Right atrium auricular region (tissue), 2 donors: ENCODE measurements around the gene PCMT1. TPM values are rescaled to one million over a fixed set of nuclear protein-coding genes. Genes with fewer than 3 reads are reported as not detected.
"Not testable (repeated sequence)": the region's sequence is repeated elsewhere in the genome, so short reads cannot be mapped to it uniquely, and the experiment has no call there.

ENCODE experiments used
- DNase-seq: peaks from one replicate; pipeline ENCODE4 v3.0.0-alpha.2; 2019; ENCODE audit warnings: low spot score
- H3K27ac ChIP-seq, 2 donors: fragments of 200-600 bp; sonication (generic); 1 replicate in 1 of 2; 2 replicates in 1 of 2; pipeline ENCODE4 v1.5.1; 2016 to 2019
- H3K27me3 ChIP-seq, 2 donors: fragments of 200-600 bp; sonication (generic); one replicate each; pipeline versions ENCODE4 v1.5.1 to v1.6.0; 2017 to 2019
- H3K36me3 ChIP-seq: fragments of 200-600 bp; sonication (generic); one replicate; pipeline ENCODE4 v1.5.1; 2016
- H3K4me1 ChIP-seq, 2 donors: fragments of 200-600 bp; sonication (generic); one replicate each; pipeline versions ENCODE4 v1.5.1 to v1.6.0; 2017 to 2019
- H3K4me3 ChIP-seq, 2 donors: fragments of 200-600 bp; sonication (generic); 1 replicate in 1 of 2; 2 replicates in 1 of 2; pipeline ENCODE4 v1.5.1; 2017 to 2019; ENCODE audit warnings: mild to moderate bottlenecking in 1 of 2, moderate library complexity in 1 of 2
- H3K9me3 ChIP-seq, 2 donors: fragments of 200-600 bp; sonication (generic); one replicate each; pipeline ENCODE4 v1.5.1; 2019
- CTCF ChIP-seq, 2 donors: fragments of 200-600 bp; sonication (generic); IDR thresholded peaks; one replicate each; pipeline ENCODE4 v1.5.1; 2019; ENCODE audit warnings: antibody characterized with exemption in 2 of 2
- total RNA-seq, 2 donors: library from RNA; depleted of rRNA; stranded (reverse); fragments of >200 nt; gene quantifications; one replicate each; pipeline ENCODE4 v1.1.0, GENCODE V29; 2016

Gene PCMT1
- total RNA-seq, 2 donors from 2014 or later: 99.8 to 106 TPM

DNA sequence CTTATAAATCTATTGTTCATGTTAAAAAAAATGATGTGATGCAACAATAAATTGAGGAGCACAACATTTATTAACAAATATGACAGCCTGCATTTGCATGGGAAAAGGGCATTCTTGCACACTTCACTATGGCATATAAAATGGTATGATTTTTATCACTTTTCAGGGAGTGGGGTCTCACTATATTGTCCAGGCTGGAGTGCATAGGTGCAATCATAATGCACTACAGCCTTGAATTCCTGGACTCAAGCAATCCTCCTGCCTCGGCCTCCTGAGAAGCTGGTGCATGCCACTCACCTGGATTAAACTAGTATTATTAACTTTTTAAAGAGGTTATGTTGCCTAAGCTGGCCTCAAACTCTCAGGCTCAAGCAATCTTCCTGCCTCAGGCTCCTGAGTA is 14.6 kb upstream of the PCMT1 start:
- Histone ChIP-seq H3K4me1 (no peaks in the 10 kb centered on the region), H3K36me3 (peaks cover 60% of the 10 kb centered on the region), H3K9me3 (no peaks in the 10 kb centered on the region), H3K27me3 (no peaks in the 10 kb centered on the region), H3K27ac (no peak overlapping the region), H3K4me3 (no peak overlapping the region)
- no peak for DNase-seq
- TF ChIP-seq CTCF (IDR thresholded peaks at IDR 0.05): no peak

GRCh38 chr6:149745252-149745651 is 4.3 kb upstream of the PCMT1 start:
- Histone ChIP-seq H3K4me3 (peak overlapping the region; percentile 72 to 74), H3K36me3 (peaks cover 24% of the 10 kb centered on the region), H3K4me1 (peaks cover 0 to 18% of the 10 kb centered on the region in 2 donors)
- H3K27me3 ChIP-seq, H3K27ac ChIP-seq, H3K9me3 ChIP-seq, DNase-seq: not testable (repeated sequence)

DNA sequence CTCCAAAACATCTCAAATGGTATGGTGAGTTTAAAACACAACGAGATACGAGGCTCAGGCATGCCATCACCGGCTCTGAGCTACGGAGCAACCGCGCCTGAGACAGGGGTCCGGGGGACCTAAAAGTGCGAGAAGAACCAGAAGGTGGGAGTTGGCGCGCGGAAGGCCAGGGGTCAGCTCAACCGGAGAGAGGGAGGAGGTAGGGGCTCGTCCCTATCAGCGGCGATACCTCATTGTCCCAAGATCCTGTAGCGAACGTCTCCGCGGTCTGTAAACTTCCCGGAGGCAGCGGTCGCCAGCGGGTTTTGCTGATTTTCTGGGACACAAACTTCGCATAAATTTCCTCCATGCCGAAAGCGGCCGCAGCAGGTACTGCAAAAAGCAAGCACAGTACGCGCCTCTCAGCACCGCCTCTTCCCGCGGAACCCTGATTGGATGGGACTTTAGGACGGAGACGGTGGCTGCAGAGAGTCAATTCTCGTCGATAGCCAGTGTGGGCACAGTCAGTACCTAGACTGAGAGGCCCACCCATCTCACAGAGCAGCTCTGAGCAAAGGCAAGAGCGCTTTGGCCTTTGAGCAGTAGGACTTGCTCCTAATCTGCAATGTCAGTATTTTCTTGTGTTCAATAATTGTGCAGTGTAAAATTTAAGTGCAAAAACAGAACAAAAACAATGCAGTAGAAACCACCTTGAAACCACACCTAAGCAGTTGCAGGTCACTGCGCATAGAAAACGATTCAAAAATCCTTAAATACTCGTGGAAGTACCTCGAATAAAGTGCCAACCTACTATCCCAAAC is 3.2 kb upstream of the PCMT1 start, which contains the start of gene NUP43:
Gene NUP43, minus strand, starts transcription at position 383 of the 800 bp plus-strand sequence. Its CDS starts 34 bp downstream, at position 349.
- Histone ChIP-seq H3K27ac (peak within 1 kb of the TSS; percentile 65 to 73), H3K27me3 (no peaks in the 10 kb centered on the region), H3K4me1 (peaks cover 0 to 29% of the 10 kb centered on the region in 2 donors), H3K9me3 (no peaks in the 10 kb centered on the region), H3K36me3 (peaks cover 19% of the 10 kb centered on the region), H3K4me3 (peak within 1 kb of the TSS; percentile 72 to 74)
- peak; percentile 92 for DNase-seq
- peak; percentile 30 to 76 for TF ChIP-seq CTCF (IDR thresholded peaks at IDR 0.05)

GRCh38 chr6:149749082-149749593 is 403 bp upstream of the PCMT1 start:
- H3K9me3 ChIP-seq, DNase-seq: not testable (repeated sequence)
- H3K27ac ChIP-seq: peak overlapping the region; percentile 91 to 94

GRCh38 chr6:149750136-149750609 is 632 bp downstream of the PCMT1 start:
- no peak for TF ChIP-seq CTCF (IDR thresholded peaks at IDR 0.05)
- Histone ChIP-seq H3K36me3 (no peaks in the 10 kb centered on the region), H3K4me3 (peak overlapping the region; percentile 88 to 99), H3K27ac (peak overlapping the region; percentile 91 to 94), H3K27me3 (no peaks in the 10 kb centered on the region), H3K9me3 (no peaks in the 10 kb centered on the region), H3K4me1 (peaks cover 0 to 35% of the 10 kb centered on the region in 2 donors)
- DNase-seq: no peak

More at GRCh38 chr6:149749082-149749593, 403 bp upstream of the PCMT1 start:
- Histone ChIP-seq H3K4me1 (peaks cover 0 to 38% of the 10 kb centered on the region in 2 donors), H3K4me3 (peak overlapping the region; percentile 88 to 99)
- not testable (repeated sequence) for H3K27me3 ChIP-seq, H3K36me3 ChIP-seq

DNA sequence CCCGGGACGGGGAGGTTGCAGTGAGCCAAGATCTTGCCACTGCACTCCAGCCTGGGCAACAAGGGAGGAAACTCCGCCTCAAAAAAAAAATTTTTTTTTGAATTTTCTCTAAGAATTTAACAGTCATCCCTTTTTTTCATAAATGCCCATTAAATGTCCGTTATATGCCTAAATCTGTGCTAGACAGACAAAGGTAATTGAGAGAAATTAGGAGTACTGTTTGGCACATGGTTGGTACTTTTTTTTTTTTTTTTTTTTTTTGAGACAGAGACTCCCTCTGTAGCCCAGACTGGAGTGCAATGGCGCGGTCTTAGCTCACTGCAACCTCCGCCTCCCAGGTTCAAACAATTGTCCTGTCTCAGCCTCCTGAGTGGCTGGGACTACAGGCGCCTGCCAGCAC is 1.7 kb downstream of the PCMT1 start:
- no peaks in the 10 kb centered on the region for H3K27me3 ChIP-seq
- no peaks in the 10 kb centered on the region for H3K9me3 ChIP-seq
- no peak for DNase-seq
- peaks cover 0 to 36% of the 10 kb centered on the region in 2 donors for H3K4me1 ChIP-seq
- no peak overlapping the region for H3K4me3 ChIP-seq
- peak overlapping the region in 1 of 2 donors; percentile 94 for H3K27ac ChIP-seq
- H3K36me3 ChIP-seq: no peaks in the 10 kb centered on the region
- no peak for TF ChIP-seq CTCF (IDR thresholded peaks at IDR 0.05)

- not testable (repeated sequence) for DNase-seq, H3K27me3 ChIP-seq, H3K9me3 ChIP-seq, H3K27ac ChIP-seq, H3K36me3 ChIP-seq, H3K4me3 ChIP-seq
- peaks cover 0 to 31% of the 10 kb centered on the region in 2 donors for H3K4me1 ChIP-seq
Measured at GRCh38 chr6:149751920-149752319, 2.4 kb downstream of the PCMT1 start.
